Stimulated activated naive CD4-positive, alpha-beta T cell treated with Interleukin-2 at 50 U/mL for 16 hours (primary cell): Measurements from ENCODE around the gene KRTAP16-1.
"Not testable (repeated sequence)": the region's sequence is repeated elsewhere in the genome, so short reads cannot be mapped to it uniquely, and the experiment has no call there.

Source experiments
- DNase-seq: peaks from one replicate; lab custom pipeline; 2025; lab: John Stamatoyannopoulos, UW

The KRTAP16-1 gene

GRCh38 chr17:41308918-41309359 lies at the start of gene KRTAP16-1:
KRTAP16-1 (minus strand) TSS chr17:41309309; CDS start chr17:41309253, 56 bp downstream.
- DNase-seq = peak; percentile 32

GRCh38 chr17:41354536-41354935 lies 45.4 kb upstream of the KRTAP16-1 start:
- DNase-seq = no peak

- DNase-seq = no peak
Observed at GRCh38 chr17:41352597-41353366, 43.7 kb upstream of the KRTAP16-1 start.

GRCh38 chr17:41351177-41351576 lies 42.1 kb upstream of the KRTAP16-1 start:
- no peak for DNase-seq

GRCh38 chr17:41350381-41350878 lies 41.3 kb upstream of the KRTAP16-1 start, which contains the start of gene KRT33A:
KRT33A (minus strand) TSS chr17:41350828; CDS start chr17:41350767, 61 bp downstream.
- DNase-seq = not testable (repeated sequence)

- DNase-seq = no peak
Observed at GRCh38 chr17:41347869-41348760, 39.0 kb upstream of the KRTAP16-1 start.

- DNase-seq = not testable (repeated sequence)
Observed at GRCh38 chr17:41346421-41346820, 37.3 kb upstream of the KRTAP16-1 start.

- no peak for DNase-seq
Observed at GRCh38 chr17:41345992-41346391, 36.9 kb upstream of the KRTAP16-1 start.

GRCh38 chr17:41343029-41343428 lies 33.9 kb upstream of the KRTAP16-1 start:
- no peak for DNase-seq

GRCh38 chr17:41340934-41341861 lies 32.1 kb upstream of the KRTAP16-1 start:
- peak; percentile 24 for DNase-seq

- no peak for DNase-seq
Observed at GRCh38 chr17:41340494-41340893, 31.4 kb upstream of the KRTAP16-1 start.

- no peak for DNase-seq
Observed at GRCh38 chr17:41339571-41340172, 30.6 kb upstream of the KRTAP16-1 start.

GRCh38 chr17:41338961-41339485 lies 29.9 kb upstream of the KRTAP16-1 start:
- DNase-seq = peak; percentile 43

GRCh38 chr17:41335747-41336146 lies 26.6 kb upstream of the KRTAP16-1 start:
- DNase-seq = no peak

GRCh38 chr17:41334385-41335305 lies 25.5 kb upstream of the KRTAP16-1 start:
- DNase-seq = no peak

GRCh38 chr17:41333836-41334235 lies 24.7 kb upstream of the KRTAP16-1 start:
- no peak for DNase-seq

GRCh38 chr17:41333098-41333497 lies 24.0 kb upstream of the KRTAP16-1 start:
- no peak for DNase-seq

GRCh38 chr17:41332239-41332638 lies 23.1 kb upstream of the KRTAP16-1 start:
- no peak for DNase-seq

GRCh38 chr17:41331606-41332005 lies 22.5 kb upstream of the KRTAP16-1 start:
- no peak for DNase-seq
